GM13977 (cell line): ENCODE measurements around the gene PRKAB2.
"Not testable (repeated sequence)": the region's sequence is repeated elsewhere in the genome, so short reads cannot be mapped to it uniquely, and the experiment has no call there.

ENCODE experiments used
- DNase-seq: peaks from one replicate; pipeline ENCODE4 v3.0.0; 2012; ENCODE audit warnings: low spot score
- in situ Hi-C: fragments of 300-500 bp; cut with MboI; formaldehyde crosslinking; loops from one replicate; pipeline ENCODE4 v1.12.0; 2022; ENCODE audit warnings: low sequenced_read_pairs, low pct_unique_long_range_greater_than_20kb, mixed read lengths, inconsistent platforms; ENCODE audit not compliant: unreplicated experiment
- TF ChIP-seq, protein P1 (sequence below): IDR thresholded peaks from 2 replicates; pipeline ENCODE4 v1.5.1; 2012; ENCODE audit warnings: mild to moderate bottlenecking, control low read depth; ENCODE audit not compliant: insufficient read depth; ENCODE audit errors: extremely low read depth, missing control alignments

Gene PRKAB2

DNA sequence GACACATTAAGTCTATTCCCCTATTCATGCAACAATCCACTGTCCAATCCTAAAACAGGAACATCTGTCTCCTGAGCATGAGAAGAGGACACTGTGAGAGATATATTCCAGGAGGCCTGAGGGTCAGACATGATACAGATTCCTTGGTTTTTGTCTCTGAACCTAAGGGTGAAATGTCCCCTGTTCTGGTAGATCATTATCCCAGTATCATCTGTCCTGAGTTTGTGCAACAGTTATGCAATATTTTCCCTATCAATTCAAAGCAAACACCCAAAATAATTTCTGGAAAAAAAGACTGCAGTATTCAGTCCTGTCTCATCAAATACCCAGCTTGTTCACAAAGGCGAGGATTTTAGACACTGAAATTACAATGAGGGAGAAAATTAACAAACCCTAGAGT is 61.4 kb downstream of the PRKAB2 start:
- TF ChIP-seq, protein P1, sequence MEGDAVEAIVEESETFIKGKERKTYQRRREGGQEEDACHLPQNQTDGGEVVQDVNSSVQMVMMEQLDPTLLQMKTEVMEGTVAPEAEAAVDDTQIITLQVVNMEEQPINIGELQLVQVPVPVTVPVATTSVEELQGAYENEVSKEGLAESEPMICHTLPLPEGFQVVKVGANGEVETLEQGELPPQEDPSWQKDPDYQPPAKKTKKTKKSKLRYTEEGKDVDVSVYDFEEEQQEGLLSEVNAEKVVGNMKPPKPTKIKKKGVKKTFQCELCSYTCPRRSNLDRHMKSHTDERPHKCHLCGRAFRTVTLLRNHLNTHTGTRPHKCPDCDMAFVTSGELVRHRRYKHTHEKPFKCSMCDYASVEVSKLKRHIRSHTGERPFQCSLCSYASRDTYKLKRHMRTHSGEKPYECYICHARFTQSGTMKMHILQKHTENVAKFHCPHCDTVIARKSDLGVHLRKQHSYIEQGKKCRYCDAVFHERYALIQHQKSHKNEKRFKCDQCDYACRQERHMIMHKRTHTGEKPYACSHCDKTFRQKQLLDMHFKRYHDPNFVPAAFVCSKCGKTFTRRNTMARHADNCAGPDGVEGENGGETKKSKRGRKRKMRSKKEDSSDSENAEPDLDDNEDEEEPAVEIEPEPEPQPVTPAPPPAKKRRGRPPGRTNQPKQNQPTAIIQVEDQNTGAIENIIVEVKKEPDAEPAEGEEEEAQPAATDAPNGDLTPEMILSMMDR = no peak
- DNase-seq = no peak
- in situ Hi-C loops = no loop called here

DNA sequence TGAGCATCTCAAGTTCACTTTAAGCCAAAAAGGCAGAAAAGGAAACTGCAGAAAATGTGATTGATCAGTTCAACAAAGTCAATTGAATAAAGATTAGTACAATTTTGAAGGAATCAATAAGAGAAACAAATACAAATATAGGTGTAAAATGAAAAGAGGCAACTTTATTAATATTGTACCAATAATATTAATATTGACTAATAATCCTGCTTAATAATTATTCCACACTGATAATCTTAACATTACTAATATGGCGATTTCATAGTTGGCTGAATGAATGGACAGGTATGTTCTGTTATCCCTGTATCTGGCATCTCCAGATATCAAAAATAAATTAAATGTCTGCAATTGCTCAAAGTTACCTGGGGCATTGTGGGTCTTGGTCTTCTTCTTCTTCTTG is 61.8 kb downstream of the PRKAB2 start:
- no peak for DNase-seq
- TF ChIP-seq, protein P1 = no peak
- in situ Hi-C loops = no loop called here

DNA sequence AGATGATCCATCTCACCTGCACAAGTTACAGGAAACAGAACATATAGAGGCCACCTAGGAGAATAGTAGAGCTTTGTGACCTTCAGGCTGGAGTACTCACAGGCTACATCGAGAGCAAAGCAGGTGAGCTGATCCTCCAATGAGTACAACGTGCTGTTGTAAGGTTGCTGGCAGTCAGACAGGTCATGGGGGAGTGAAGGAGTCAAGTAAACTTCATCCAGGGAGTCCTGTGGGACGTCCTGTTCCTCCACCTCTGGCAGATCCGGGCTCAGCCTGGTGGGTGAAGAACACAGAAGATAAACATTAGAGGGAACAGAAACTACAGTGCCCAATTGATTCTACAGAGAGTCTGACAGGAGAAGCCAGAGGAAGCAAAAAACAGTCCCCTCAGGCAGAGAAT is 62.5 kb downstream of the PRKAB2 start:
- DNase-seq = no peak
- TF ChIP-seq, protein P1 = no peak
- in situ Hi-C loops = no loop called here

DNA sequence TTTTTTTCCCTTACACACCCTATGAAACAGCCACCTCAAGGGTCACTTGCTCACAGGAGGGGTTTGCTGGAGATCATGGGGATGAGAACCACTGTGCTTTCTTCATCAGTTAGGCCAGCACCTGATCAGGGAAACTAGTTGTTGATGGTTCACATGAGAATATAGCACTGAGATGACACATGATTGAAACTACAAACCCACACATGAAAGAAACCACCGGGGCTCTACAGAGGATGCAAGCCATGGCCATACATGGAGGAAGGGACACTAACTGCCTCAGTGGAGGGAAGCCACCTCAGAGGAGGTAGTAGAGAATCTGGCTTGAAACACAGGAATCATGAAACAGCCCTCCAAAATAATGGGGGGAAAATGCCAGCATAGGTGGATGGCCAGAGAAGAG is 63.2 kb downstream of the PRKAB2 start:
- DNase-seq = peak; percentile 43
- in situ Hi-C loops = no loop called here
- TF ChIP-seq, protein P1 = no peak

DNA sequence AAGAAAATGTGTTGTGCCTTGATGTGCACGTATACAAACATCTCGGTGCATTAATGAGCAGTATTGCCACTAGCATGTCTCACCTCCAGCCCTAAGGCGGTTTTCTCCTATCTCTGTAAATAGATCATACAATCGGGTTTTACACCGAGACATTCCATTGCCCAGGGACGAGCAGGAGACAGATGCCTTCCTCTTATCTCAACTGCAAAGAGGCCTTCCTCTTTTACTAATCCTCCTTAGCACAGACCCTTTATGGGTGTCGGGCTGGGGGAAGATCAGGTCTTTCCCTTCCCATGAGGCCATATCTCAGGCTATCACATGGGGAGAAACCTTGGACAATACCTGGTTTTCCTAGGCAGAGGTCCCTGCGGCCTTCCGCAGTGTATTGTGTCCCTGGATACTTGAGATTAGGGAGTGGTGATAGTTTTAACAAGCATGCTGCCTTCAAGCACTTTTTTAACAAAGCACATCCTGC is 65.8 kb downstream of the PRKAB2 start:
- in situ Hi-C loops, DNase-seq: not testable (repeated sequence)

DNA sequence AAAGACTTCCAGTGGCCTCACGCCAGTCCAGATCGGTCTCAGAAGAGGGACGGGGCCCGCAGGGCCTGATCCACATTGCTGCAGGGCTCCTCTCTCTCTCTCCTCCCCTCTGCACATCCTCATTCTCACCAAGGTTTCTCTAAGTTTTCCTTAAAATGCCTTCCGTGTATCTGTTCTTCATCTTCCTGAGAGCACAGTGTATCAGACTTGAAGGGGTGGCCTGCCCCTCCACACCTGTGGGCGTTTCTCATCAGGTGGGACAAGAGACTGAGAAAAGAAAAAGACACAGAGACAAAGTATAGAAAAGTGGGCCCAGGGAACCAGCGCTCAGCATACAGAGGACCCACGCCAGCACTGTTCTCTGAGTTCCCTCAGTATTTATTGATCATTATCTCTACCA is 66.4 kb downstream of the PRKAB2 start:
- DNase-seq = no peak
- TF ChIP-seq, protein P1 = no peak
- in situ Hi-C loops = no loop called here
